Measurements from ENCODE around the gene PSMD5. TPM values are rescaled to one million over a fixed set of nuclear protein-coding genes. Genes with fewer than 3 reads are reported as not detected.

PSMD5 gene
- total RNA-seq, 1 donor from 2014 or later, result 27.5 TPM

DNA sequence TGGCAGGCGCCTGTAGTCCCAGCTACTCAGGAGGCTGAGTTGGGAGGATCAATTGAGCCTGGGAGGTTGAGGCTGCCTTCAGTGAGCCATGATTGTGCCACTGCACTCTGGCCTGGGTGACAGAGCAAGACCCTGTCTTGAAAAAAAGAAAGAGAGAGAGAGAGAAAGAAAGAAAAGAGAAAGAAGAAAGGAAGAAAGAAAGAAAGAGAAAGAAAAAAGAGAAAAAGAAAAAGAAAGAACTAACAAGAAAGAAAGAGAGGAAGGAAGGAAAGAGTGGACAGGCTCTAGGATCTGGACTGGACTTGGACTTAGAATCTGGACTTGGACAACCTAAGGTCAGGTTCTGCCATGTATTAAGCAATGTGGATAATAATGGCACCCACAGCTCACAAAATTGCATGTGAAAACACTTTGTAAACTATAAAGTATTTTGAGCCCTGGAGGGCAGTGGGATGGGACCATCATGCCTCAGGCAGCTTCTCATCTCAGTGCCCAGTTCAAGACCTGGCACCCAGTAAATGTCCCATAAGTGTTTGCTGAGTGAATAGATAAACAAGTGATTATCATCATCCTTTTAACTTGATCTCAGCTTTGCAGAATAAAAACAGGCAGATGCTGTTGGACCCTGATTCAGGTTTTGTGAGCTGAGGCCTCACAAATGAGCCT, 47.0 kb upstream of the PSMD5 start:
- Histone ChIP-seq H3K9me3 (no peaks in the 10 kb centered on the region), H3K27me3 (no peaks in the 10 kb centered on the region), H3K4me3 (no peak overlapping the region), H3K4me1 (peaks cover 64% of the 10 kb centered on the region), H3K36me3 (no peaks in the 10 kb centered on the region), H3K27ac (peak overlapping the region; percentile 80)
- intact Hi-C loops (cut with DNase I), result loop anchor here (5.0 kb wide), 1 partner anchor 43 kb away; no protein-coding TSS in a partner anchor
- no peak for DNase-seq (ENCODE audit: extremely low spot score in 2 of 2)
- TF ChIP-seq POLR2A (IDR thresholded peaks at IDR 0.05), result no peak
- TF ChIP-seq, protein P1, sequence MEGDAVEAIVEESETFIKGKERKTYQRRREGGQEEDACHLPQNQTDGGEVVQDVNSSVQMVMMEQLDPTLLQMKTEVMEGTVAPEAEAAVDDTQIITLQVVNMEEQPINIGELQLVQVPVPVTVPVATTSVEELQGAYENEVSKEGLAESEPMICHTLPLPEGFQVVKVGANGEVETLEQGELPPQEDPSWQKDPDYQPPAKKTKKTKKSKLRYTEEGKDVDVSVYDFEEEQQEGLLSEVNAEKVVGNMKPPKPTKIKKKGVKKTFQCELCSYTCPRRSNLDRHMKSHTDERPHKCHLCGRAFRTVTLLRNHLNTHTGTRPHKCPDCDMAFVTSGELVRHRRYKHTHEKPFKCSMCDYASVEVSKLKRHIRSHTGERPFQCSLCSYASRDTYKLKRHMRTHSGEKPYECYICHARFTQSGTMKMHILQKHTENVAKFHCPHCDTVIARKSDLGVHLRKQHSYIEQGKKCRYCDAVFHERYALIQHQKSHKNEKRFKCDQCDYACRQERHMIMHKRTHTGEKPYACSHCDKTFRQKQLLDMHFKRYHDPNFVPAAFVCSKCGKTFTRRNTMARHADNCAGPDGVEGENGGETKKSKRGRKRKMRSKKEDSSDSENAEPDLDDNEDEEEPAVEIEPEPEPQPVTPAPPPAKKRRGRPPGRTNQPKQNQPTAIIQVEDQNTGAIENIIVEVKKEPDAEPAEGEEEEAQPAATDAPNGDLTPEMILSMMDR (IDR thresholded peaks at IDR 0.05), result no peak
- no peak for TF ChIP-seq POLR2AphosphoS5 (IDR thresholded peaks at IDR 0.05; ENCODE audit: insufficient read depth in 1 of 2, low read depth in 1 of 2)

DNA sequence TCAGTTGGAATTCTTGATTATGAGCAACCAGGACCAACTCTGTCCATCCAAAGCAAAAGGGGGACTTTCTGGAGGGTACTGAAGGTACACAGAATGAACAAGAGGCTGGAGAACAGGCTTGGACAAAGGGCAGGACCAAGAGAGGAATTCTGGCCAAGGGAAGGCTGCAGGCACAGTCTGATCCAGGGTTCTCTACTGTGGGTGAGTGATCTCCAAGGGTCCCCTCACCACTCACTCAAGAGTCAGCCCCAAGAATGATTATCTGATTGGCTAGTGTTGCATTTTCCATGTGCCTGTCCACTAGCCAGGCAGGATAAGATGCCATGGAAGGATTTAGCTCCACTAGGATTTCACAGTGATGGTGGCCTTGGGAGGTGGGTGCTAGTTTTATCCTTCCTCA, 45.9 kb upstream of the PSMD5 start:
- Histone ChIP-seq H3K4me3 (no peak overlapping the region), H3K9me3 (no peaks in the 10 kb centered on the region), H3K36me3 (no peaks in the 10 kb centered on the region), H3K4me1 (peaks cover 53% of the 10 kb centered on the region), H3K27me3 (no peaks in the 10 kb centered on the region), H3K27ac (peak overlapping the region; percentile 80)
- intact Hi-C loops (cut with DNase I), result loop anchor here (5.0 kb wide), 1 partner anchor 44 kb away; no protein-coding TSS in a partner anchor
- DNase-seq (ENCODE audit: extremely low spot score in 2 of 2), result no peak
- TF ChIP-seq POLR2AphosphoS5 (IDR thresholded peaks at IDR 0.05; ENCODE audit: insufficient read depth in 1 of 2, low read depth in 1 of 2), result no peak
- TF ChIP-seq, protein P1 (IDR thresholded peaks at IDR 0.05), result no peak
- TF ChIP-seq POLR2A (IDR thresholded peaks at IDR 0.05), result no peak

DNA sequence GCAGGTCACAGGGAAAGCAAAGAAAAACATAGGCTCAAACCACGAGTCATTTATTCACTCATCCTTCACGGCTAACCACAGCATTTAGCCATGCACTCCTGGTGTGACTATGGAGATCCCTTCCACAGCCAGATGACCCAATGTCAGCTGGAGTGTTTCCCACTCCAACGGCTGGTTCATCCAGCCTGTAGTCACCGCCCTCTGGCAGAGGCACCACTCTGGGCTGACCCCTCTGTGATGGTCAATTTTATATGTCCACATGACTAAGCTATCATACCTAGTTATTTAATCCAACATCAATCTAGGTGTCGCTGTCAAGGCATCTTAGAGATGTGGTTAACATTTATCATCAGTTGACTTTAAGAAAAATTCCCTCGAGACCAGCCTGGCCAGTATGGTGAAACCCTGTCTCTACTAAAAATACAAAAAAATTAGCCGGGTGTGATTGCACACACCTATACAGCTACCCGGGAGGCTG, 43.8 kb upstream of the PSMD5 start:
- H3K4me1 ChIP-seq, result peaks cover 32% of the 10 kb centered on the region

DNA sequence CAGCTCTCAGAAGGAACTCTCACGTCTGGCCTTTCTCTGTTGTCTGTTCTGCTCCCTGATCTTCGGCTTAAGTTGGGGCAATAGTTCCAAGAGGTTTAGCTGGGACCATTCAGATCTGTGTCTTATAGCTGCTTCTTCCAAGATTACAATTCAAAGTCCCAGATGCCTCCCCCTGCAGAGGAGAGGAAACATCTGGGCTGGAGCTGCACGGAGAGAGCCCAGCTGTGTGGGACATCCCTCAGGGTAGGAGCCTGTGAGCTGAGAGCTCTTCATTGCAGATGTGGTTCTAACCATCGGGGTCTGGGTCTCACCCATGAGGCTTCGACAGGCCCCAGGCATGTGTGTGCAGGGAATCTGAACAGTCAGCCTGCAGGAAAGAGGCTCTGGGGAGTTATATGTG, 43.2 kb upstream of the PSMD5 start:
- intact Hi-C loops (cut with DNase I), result loop anchor here (5.0 kb wide), 1 partner anchor 46 kb away; no protein-coding TSS in a partner anchor
- DNase-seq (ENCODE audit: extremely low spot score in 2 of 2), result no peak
- Histone ChIP-seq H3K27ac (peak overlapping the region; percentile 40), H3K9me3 (no peaks in the 10 kb centered on the region), H3K36me3 (no peaks in the 10 kb centered on the region), H3K4me1 (peaks cover 27% of the 10 kb centered on the region), H3K27me3 (no peaks in the 10 kb centered on the region), H3K4me3 (no peak overlapping the region)
- TF ChIP-seq POLR2AphosphoS5 (IDR thresholded peaks at IDR 0.05; ENCODE audit: insufficient read depth in 1 of 2, low read depth in 1 of 2) (no peak), POLR2A (IDR thresholded peaks at IDR 0.05) (no peak)
- TF ChIP-seq, protein P1 (IDR thresholded peaks at IDR 0.05), result no peak

More for the DNA sequence above, 43.8 kb upstream of the PSMD5 start:
- H3K27me3 ChIP-seq, result no peaks in the 10 kb centered on the region
- TF ChIP-seq POLR2A (IDR thresholded peaks at IDR 0.05) (no peak), POLR2AphosphoS5 (IDR thresholded peaks at IDR 0.05; ENCODE audit: insufficient read depth in 1 of 2, low read depth in 1 of 2) (peak in 1 of 2 donors; percentile 15)
- TF ChIP-seq, protein P1 (IDR thresholded peaks at IDR 0.05), result no peak
- H3K4me3 ChIP-seq, result no peak overlapping the region
- DNase-seq (ENCODE audit: extremely low spot score in 2 of 2), result no peak
- no peaks in the 10 kb centered on the region for H3K36me3 ChIP-seq
- intact Hi-C loops (cut with DNase I), result loop anchor here (5.0 kb wide), 1 partner anchor 46 kb away; no protein-coding TSS in a partner anchor
- no peak overlapping the region for H3K27ac ChIP-seq
- no peaks in the 10 kb centered on the region for H3K9me3 ChIP-seq

DNA sequence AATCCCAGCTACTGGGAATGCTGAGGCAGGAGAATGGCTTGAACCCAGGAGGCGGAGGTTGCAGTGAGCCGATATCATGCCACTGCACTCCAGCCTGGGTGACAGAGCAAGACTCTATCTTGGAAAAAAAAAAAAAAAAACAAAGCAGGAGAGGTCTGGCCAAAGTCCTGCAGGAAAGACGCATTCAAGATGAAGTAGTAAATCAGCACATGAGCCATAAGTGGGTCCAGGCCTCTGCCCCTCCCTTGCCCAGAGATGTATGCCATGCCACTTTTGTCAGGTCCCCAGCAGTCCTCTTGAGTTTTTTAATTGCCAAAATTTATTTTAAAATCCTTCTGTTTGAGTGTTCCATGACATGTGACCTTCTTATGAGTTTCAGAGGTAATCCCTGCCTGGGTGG, 42.7 kb upstream of the PSMD5 start:
- TF ChIP-seq, protein P1 (IDR thresholded peaks at IDR 0.05), result no peak
- TF ChIP-seq POLR2AphosphoS5 (IDR thresholded peaks at IDR 0.05; ENCODE audit: insufficient read depth in 1 of 2, low read depth in 1 of 2) (no peak), POLR2A (IDR thresholded peaks at IDR 0.05) (no peak)
- intact Hi-C loops (cut with DNase I), result loop anchor here (5.0 kb wide), 1 partner anchor 47 kb away; no protein-coding TSS in a partner anchor

More for the DNA sequence above, 42.7 kb upstream of the PSMD5 start:
- peaks cover 22% of the 10 kb centered on the region for H3K4me1 ChIP-seq
- H3K27me3 ChIP-seq, result no peaks in the 10 kb centered on the region
- H3K4me3 ChIP-seq, result no peak overlapping the region
- H3K9me3 ChIP-seq, result no peaks in the 10 kb centered on the region
- H3K27ac ChIP-seq, result peak overlapping the region; percentile 40
- DNase-seq (ENCODE audit: extremely low spot score in 2 of 2), result no peak
- H3K36me3 ChIP-seq, result no peaks in the 10 kb centered on the region
